Measurements from ENCODE around the gene TAS2R60.

- no peak for TF ChIP-seq CTCF (IDR thresholded peaks at IDR 0.05; ENCODE audit: low read depth, low read length)
- TF ChIP-seq POLR2A (IDR thresholded peaks at IDR 0.05; ENCODE audit: extremely low read depth, insufficient read length), result no peak
- TF ChIP-seq MAX (IDR thresholded peaks at IDR 0.05; ENCODE audit: low read depth, low read length), result no peak
These were observed 36.0 kb downstream of the TAS2R60 start for GRCh38 chr7:143479055-143479766.
